ENCODE measurements around the gene PSME1. TPM values are rescaled to one million over a fixed set of nuclear protein-coding genes. Genes with fewer than 3 reads are reported as not detected.

Gene PSME1
- total RNA-seq, 4 donors from 2014 or later: 100 to 256 (median 116) TPM

GRCh38 chr14:24113801-24114531 lies 22.0 kb upstream of the PSME1 start:
- 1% methylated on average over 25 to 30 of the region's 42 CpGs for WGBS, 2 donors
- TF ChIP-seq POLR2A (IDR thresholded peaks at IDR 0.05): peak in 2 of 4 donors; percentile 9 to 73
- no peak for TF ChIP-seq CTCF (IDR thresholded peaks at IDR 0.05)
- peak; percentile 58 for DNase-seq
- Histone ChIP-seq H3K4me3 (peak overlapping the region; percentile 46 to 84 (median 68)), H3K27me3 (no peaks in the 10 kb centered on the region), H3K36me3 (peaks cover 6 to 25% (median 8%) of the 10 kb centered on the region in 3 donors), H3K9me3 (no peaks in the 10 kb centered on the region), H3K4me1 (peaks cover 12 to 33% (median 17%) of the 10 kb centered on the region in 3 donors), H3K27ac (peak overlapping the region; percentile 96 to 99 (median 99))
- intact Hi-C loops (cut with DNase I): no loop called here

GRCh38 chr14:24114532-24115421 lies 21.2 kb upstream of the PSME1 start, which contains the start of the genes DCAF11 and NRL:
DCAF11 (plus strand) TSS chr14:24114777; CDS start chr14:24115595, 818 bp downstream.
NRL (minus strand) TSS chr14:24114949; CDS start chr14:24082848, 32,101 bp downstream.
- peaks cover 9 to 33% (median 15%) of the 10 kb centered on the region in 3 donors for H3K36me3 ChIP-seq
- 0 to 1% methylated on average over 30 to 55 of the region's 65 CpGs for WGBS, 2 donors
- DNase-seq: peak; percentile 95
- H3K4me3 ChIP-seq: peak within 1 kb of the TSS; percentile 46 to 84 (median 68)
- peak in 2 of 4 donors; percentile 31 to 59 for TF ChIP-seq POLR2A (IDR thresholded peaks at IDR 0.05)
- TF ChIP-seq CTCF (IDR thresholded peaks at IDR 0.05): peak in 1 of 6 experiments; percentile 4
- no peaks in the 10 kb centered on the region for H3K27me3 ChIP-seq
- H3K4me1 ChIP-seq: peaks cover 12 to 28% (median 17%) of the 10 kb centered on the region in 3 donors
- peak within 1 kb of the TSS; percentile 96 to 99 (median 99) for H3K27ac ChIP-seq
- intact Hi-C loops (cut with DNase I): no loop called here
- no peaks in the 10 kb centered on the region for H3K9me3 ChIP-seq

GRCh38 chr14:24115422-24116127 lies 20.4 kb upstream of the PSME1 start:
- peaks cover 11 to 41% (median 21%) of the 10 kb centered on the region in 3 donors for H3K36me3 ChIP-seq
- H3K9me3 ChIP-seq: no peaks in the 10 kb centered on the region
- no peak for DNase-seq
- TF ChIP-seq CTCF (IDR thresholded peaks at IDR 0.05) (no peak), POLR2A (IDR thresholded peaks at IDR 0.05) (no peak)
- 0 to 4% methylated on average over 11 to 12 of the region's 14 CpGs for WGBS, 2 donors
- H3K27ac ChIP-seq: peak overlapping the region; percentile 96 to 99 (median 99)
- peaks cover 12 to 28% (median 17%) of the 10 kb centered on the region in 3 donors for H3K4me1 ChIP-seq
- H3K27me3 ChIP-seq: no peaks in the 10 kb centered on the region
- H3K4me3 ChIP-seq: peak overlapping the region; percentile 46 to 84 (median 68)
- intact Hi-C loops (cut with DNase I): no loop called here

- Histone ChIP-seq H3K36me3 (peaks cover 11 to 48% (median 28%) of the 10 kb centered on the region in 3 donors), H3K27me3 (no peaks in the 10 kb centered on the region), H3K4me3 (peak overlapping the region; percentile 46 to 84 (median 68)), H3K9me3 (no peaks in the 10 kb centered on the region), H3K4me1 (peaks cover 12 to 28% (median 17%) of the 10 kb centered on the region in 3 donors), H3K27ac (peak overlapping the region in 3 of 4 donors; percentile 96 to 99 (median 99))
- DNase-seq: no peak
- intact Hi-C loops (cut with DNase I): no loop called here
- 73 to 79% methylated on average over 5 to 6 of the region's 6 CpGs for WGBS, 2 donors
- no peak for TF ChIP-seq CTCF (IDR thresholded peaks at IDR 0.05)
- TF ChIP-seq POLR2A (IDR thresholded peaks at IDR 0.05): no peak
Measured at GRCh38 chr14:24116128-24116814, 19.7 kb upstream of the PSME1 start.
